SK-N-MC (cell line): ENCODE results near the gene GNGT1.

Source experiments
- DNase-seq: peaks from one replicate; pipeline ENCODE4 v3.0.0-alpha.2; 2011; ENCODE audit warnings: low read depth, low spot score
- H3K27ac ChIP-seq: fragments of 200-600 bp; sonication (generic); 2 replicates; pipeline ENCODE4 v1.5.1; 2016; ENCODE audit warnings: mixed run types
- H3K36me3 ChIP-seq: fragments of 200-600 bp; sonication (generic); 2 replicates; pipeline ENCODE4 v1.6.1; 2017; ENCODE audit warnings: antibody characterized with exemption, low read length, mixed read lengths; ENCODE audit not compliant: insufficient read depth
- H3K4me3 ChIP-seq: fragments of 200-600 bp; sonication (generic); 2 replicates; pipeline ENCODE4 v1.5.1; 2016
- H3K9ac ChIP-seq: fragments of 200-600 bp; sonication (generic); 2 replicates; pipeline ENCODE4 v1.8.0; 2017; ENCODE audit warnings: mixed run types, mixed read lengths; ENCODE audit not compliant: insufficient read length
- H3K9me3 ChIP-seq: fragments of 200-600 bp; sonication (generic); 2 replicates; pipeline ENCODE4 v1.6.1; 2017; ENCODE audit warnings: low read depth, mild to moderate bottlenecking, antibody characterized with exemption, low read length, moderate library complexity, mixed read lengths
- EZH2 ChIP-seq: fragments of 200-600 bp; sonication (generic); IDR thresholded peaks from one replicate; pipeline ENCODE4 v1.6.1; 2017; ENCODE audit warnings: antibody characterized with exemption
- FOXP2 ChIP-seq: optimal IDR thresholded peaks from 2 replicates; pipeline ENCODE3; 2011; ENCODE audit warnings: mild to moderate bottlenecking, moderate library complexity; ENCODE audit not compliant: insufficient read depth; ENCODE audit errors: extremely low read length, control extremely low read depth
- POLR2AphosphoS5 ChIP-seq: IDR thresholded peaks from 2 replicates; pipeline ENCODE4 v1.6.1; 2012; ENCODE audit warnings: mild to moderate bottlenecking, low read depth, low read length, borderline replicate concordance

GNGT1 gene

DNA sequence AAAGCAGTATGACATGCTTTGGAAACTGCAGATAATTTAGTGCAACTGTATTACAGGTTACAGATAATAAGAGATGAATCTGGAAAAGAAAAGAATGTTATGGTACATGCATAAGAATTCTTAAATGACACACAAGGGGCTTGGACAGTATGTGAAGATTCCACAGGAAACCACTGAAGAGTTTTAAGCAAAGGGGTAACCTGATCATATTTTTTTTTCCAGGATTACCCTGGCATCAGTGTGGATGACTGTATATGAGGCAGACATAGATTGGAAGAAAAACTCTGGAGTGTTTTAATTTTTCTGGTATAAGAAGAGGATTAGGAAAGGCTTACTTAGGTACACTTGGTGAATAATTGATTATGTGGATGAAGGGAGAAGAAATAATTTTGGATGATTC lies 23.9 kb upstream of the GNGT1 start:
- Histone ChIP-seq H3K4me3 (no peak overlapping the region), H3K36me3 (no peaks in the 10 kb centered on the region), H3K9ac (no peak overlapping the region), H3K9me3 (no peaks in the 10 kb centered on the region), H3K27ac (no peak overlapping the region)
- TF ChIP-seq EZH2 (no peak), POLR2AphosphoS5 (no peak)
- no peak for DNase-seq

DNA sequence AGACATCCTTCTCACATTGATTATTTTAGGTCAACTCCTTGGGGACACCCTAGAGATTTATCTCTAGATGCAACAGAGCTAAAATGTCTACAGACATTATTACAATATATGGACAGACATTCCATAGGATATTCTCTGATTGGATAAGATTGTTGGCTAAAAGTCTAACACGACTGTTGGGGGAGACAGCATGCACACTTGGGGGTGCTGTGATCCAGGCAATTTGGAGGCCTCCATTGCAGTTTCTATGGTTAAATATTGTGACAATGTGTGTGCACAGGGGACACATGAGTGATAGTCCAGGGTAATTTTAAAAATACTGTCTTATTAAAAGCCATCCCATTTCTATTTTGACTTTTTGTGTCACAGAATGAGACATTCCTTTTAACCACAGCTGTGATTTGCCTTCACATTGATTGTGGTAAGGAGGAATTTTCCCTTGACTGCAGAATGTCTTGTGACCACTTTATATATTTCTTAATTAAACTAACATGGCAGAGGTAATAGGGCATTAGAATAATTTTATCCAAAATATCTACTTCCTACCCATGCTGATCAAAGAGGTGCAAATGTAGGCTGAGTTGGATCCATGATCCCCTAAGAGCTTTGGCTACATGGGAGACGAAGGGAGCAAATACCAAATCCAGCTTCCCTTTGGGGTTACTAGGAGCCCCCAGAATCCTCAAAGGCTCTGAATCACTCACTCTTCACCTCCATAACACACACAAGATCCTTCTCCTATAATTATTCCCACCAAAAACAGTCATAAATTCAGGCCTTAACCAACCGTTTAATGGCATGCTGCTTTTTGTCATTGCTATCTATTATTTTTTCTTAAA lies 23.1 kb upstream of the GNGT1 start:
- Histone ChIP-seq H3K27ac (no peak overlapping the region), H3K36me3 (no peaks in the 10 kb centered on the region), H3K4me3 (no peak overlapping the region), H3K9me3 (no peaks in the 10 kb centered on the region), H3K9ac (no peak overlapping the region)
- no peak for DNase-seq
- TF ChIP-seq EZH2: no peak
- no peak for TF ChIP-seq FOXP2
- no peak for TF ChIP-seq POLR2AphosphoS5

DNA sequence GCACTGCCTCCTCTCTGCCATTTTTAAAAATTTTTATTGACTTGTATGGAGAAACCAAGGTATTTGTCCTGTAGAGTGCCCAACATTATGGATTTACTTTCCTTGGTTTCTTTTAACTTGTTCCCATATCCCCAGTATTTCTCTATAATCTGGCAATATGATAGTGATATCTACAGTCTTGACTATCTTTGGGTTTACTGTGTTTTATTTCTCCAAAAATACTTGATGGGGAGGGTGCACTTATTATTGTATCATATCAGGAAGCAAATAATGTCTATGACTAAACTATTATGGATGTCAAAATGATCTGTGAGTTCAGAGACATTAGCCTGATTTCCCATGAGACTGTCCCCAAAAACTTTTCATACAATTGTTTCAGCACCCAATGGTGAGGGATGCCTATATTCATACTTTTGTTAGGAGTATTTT lies 22.4 kb upstream of the GNGT1 start:
- Histone ChIP-seq H3K27ac (no peak overlapping the region), H3K9me3 (no peaks in the 10 kb centered on the region), H3K4me3 (no peak overlapping the region), H3K36me3 (no peaks in the 10 kb centered on the region), H3K9ac (no peak overlapping the region)
- TF ChIP-seq POLR2AphosphoS5: no peak
- no peak for DNase-seq

DNA sequence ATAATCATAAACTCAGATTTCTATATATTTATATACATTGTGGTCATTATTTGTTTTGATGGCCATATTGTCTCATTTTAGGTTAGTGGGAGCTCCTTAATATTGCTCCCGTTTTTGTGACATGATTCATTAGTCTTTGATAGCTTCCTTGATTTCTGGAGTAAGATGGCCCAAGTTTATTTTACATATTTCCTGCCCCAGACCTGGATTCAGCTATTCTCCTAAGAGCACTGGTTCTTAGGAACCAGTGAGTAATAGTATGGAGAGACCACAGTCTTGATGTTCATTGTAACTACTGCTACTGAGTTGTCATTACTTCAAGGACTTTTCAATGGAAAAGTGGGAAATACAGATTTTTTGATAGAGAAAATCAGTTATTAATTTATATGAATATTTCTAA lies 21.8 kb upstream of the GNGT1 start:
- no peak for DNase-seq
- H3K36me3 ChIP-seq: no peaks in the 10 kb centered on the region
- no peak overlapping the region for H3K9ac ChIP-seq
- TF ChIP-seq POLR2AphosphoS5 (no peak), EZH2 (no peak), FOXP2 (no peak)
- H3K27ac ChIP-seq: no peak overlapping the region
- H3K4me3 ChIP-seq: no peak overlapping the region
- no peaks in the 10 kb centered on the region for H3K9me3 ChIP-seq

GRCh38 chr7:93889261-93889660 lies 17.1 kb upstream of the GNGT1 start:
- no peak for DNase-seq
- H3K9ac ChIP-seq: no peak overlapping the region
- H3K4me3 ChIP-seq: no peak overlapping the region
- no peaks in the 10 kb centered on the region for H3K36me3 ChIP-seq
- TF ChIP-seq POLR2AphosphoS5: no peak
- TF ChIP-seq FOXP2: no peak
- no peak for TF ChIP-seq EZH2
- no peaks in the 10 kb centered on the region for H3K9me3 ChIP-seq
- H3K27ac ChIP-seq: no peak overlapping the region

DNA sequence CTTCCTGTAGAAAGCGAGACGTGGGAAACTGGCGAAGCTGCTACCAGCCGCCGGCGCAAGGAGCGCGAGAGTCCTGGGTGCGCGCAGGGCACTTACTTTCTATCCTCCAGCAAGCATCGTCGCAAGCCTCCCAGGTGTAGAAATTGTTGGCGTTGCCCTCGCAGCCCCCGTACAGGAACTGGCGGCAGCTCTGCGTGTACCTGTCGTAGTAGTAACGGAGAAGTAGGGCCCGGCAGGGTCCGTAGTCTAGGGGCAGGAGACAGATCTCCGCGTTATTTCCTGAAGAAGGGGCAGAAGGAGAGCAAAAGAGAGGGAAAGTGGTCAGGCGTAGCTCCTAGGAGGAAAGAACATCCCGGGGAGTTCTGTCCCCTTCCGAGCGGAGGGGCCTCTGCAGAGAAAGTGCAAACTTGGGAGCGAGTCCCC lies 16.3 kb upstream of the GNGT1 start:
- Histone ChIP-seq H3K27ac (no peak overlapping the region), H3K9me3 (no peaks in the 10 kb centered on the region), H3K36me3 (no peaks in the 10 kb centered on the region), H3K4me3 (peak overlapping the region; percentile 78), H3K9ac (peak overlapping the region; percentile 30)
- DNase-seq: no peak
- TF ChIP-seq FOXP2 (no peak), POLR2AphosphoS5 (no peak), EZH2 (no peak)

GRCh38 chr7:93890464-93891068 lies 15.8 kb upstream of the GNGT1 start, which contains the start of gene TFPI2:
Gene TFPI2, minus strand, starts transcription at chr7:93890753. Its CDS starts 75 bp downstream, at chr7:93890678.
- no peak for DNase-seq
- peak within 1 kb of the TSS; percentile 30 for H3K9ac ChIP-seq
- no peak within 1 kb of the TSS for H3K27ac ChIP-seq
- no peaks in the 10 kb centered on the region for H3K9me3 ChIP-seq
- peak within 1 kb of the TSS; percentile 78 for H3K4me3 ChIP-seq
- H3K36me3 ChIP-seq: no peaks in the 10 kb centered on the region
- TF ChIP-seq POLR2AphosphoS5: no peak
- TF ChIP-seq FOXP2: no peak
- TF ChIP-seq EZH2: no peak

DNA sequence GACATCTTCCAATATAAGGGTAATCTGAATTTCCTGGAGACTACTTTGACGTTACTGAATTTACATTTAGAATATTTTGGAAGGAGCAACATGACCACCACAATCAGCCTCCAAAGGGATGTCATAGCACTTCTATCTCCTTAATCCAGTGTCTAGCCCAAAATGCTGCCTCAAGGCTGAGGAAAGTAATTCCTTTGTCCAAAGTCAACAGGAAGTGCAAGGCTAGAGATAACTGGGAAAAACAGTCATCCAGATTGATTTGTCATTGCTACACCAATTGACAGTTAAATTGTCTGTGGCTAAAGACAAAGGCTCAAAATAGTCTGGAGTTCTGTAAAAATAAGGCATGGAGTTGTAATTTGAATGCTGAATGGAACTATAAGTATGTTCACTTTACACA lies 11.9 kb upstream of the GNGT1 start:
- no peak for TF ChIP-seq POLR2AphosphoS5
- Histone ChIP-seq H3K27ac (no peak overlapping the region), H3K4me3 (no peak overlapping the region), H3K36me3 (no peaks in the 10 kb centered on the region), H3K9me3 (no peaks in the 10 kb centered on the region), H3K9ac (no peak overlapping the region)
- DNase-seq: no peak
